Measurements from ENCODE around the gene DOCK2.

Gene DOCK2

GRCh38 chr5:169956756-169957155, 319.7 kb downstream of the DOCK2 start:
- DNase-seq: no peak

- no peak for DNase-seq
Measured at GRCh38 chr5:169958278-169958677, 321.2 kb downstream of the DOCK2 start.

- no peak for DNase-seq
Measured at GRCh38 chr5:169960659-169961058, 323.6 kb downstream of the DOCK2 start.

GRCh38 chr5:169964246-169964645, 327.2 kb downstream of the DOCK2 start:
- no peak for DNase-seq

GRCh38 chr5:169970339-169970738, 333.3 kb downstream of the DOCK2 start:
- no peak for DNase-seq

- no peak for DNase-seq
Measured at GRCh38 chr5:169970911-169971765, 334.1 kb downstream of the DOCK2 start.

- DNase-seq: no peak
Measured at GRCh38 chr5:169971780-169972179, 334.7 kb downstream of the DOCK2 start.

GRCh38 chr5:169973056-169973455, 336.0 kb downstream of the DOCK2 start:
- DNase-seq: no peak

GRCh38 chr5:169974121-169974770, 337.2 kb downstream of the DOCK2 start:
- DNase-seq: no peak

GRCh38 chr5:169978714-169979113, 341.6 kb downstream of the DOCK2 start:
- no peak for DNase-seq

GRCh38 chr5:169979871-169980270, 342.8 kb downstream of the DOCK2 start:
- no peak for DNase-seq

GRCh38 chr5:169980418-169981053, 343.5 kb downstream of the DOCK2 start, which contains the start of gene INSYN2B:
INSYN2B (minus strand) TSS chr5:169980495; CDS start chr5:169883898, 96,597 bp downstream.
- DNase-seq: no peak

- DNase-seq: no peak
Measured at GRCh38 chr5:169988206-169988605, 351.1 kb downstream of the DOCK2 start.

- no peak for DNase-seq
Measured at GRCh38 chr5:169988947-169989346, 351.9 kb downstream of the DOCK2 start.

- DNase-seq: no peak
Measured at GRCh38 chr5:169989365-169989764, 352.3 kb downstream of the DOCK2 start.

- no peak for DNase-seq
Measured at GRCh38 chr5:169991115-169991869, 354.2 kb downstream of the DOCK2 start.

GRCh38 chr5:169992789-169993484, 355.9 kb downstream of the DOCK2 start:
- no peak for DNase-seq

- DNase-seq: no peak
Measured at GRCh38 chr5:169993485-169993790, 356.4 kb downstream of the DOCK2 start.

- DNase-seq: no peak
Measured at GRCh38 chr5:169997798-169998197, 360.7 kb downstream of the DOCK2 start.

GRCh38 chr5:169999621-170000020, 362.5 kb downstream of the DOCK2 start:
- DNase-seq: no peak

- no peak for DNase-seq
Measured at GRCh38 chr5:170000155-170000554, 363.1 kb downstream of the DOCK2 start.

- no peak for DNase-seq
Measured at GRCh38 chr5:170006021-170006420, 368.9 kb downstream of the DOCK2 start.

GRCh38 chr5:170008376-170008775, 371.3 kb downstream of the DOCK2 start:
- no peak for DNase-seq

Data from DMS153 (cell line).